HG03432 (cell line): ENCODE measurements around the gene AGO3.
"Not testable (repeated sequence)": the region's sequence is repeated elsewhere in the genome, so short reads cannot be mapped to it uniquely, and the experiment has no call there.

Experiments
- ATAC-seq: cut with Tn5 transposase; IDR thresholded peaks from one replicate; pipeline ENCODE4 v1.9.1; 2021; ENCODE audit warnings: mild to moderate bottlenecking, moderate library complexity; ENCODE audit not compliant: unreplicated experiment

AGO3 gene

GRCh38 chr1:36006941-36007500 lies 76.1 kb downstream of the AGO3 start:
- no peak for ATAC-seq

GRCh38 chr1:36007741-36008140 lies 76.8 kb downstream of the AGO3 start:
- no peak for ATAC-seq

- no peak for ATAC-seq
Measured at GRCh38 chr1:36008546-36009197, 77.8 kb downstream of the AGO3 start.

- no peak for ATAC-seq
Measured at GRCh38 chr1:36014722-36015220, 83.9 kb downstream of the AGO3 start.

GRCh38 chr1:36016686-36017085 lies 85.8 kb downstream of the AGO3 start:
- ATAC-seq, result no peak

GRCh38 chr1:36023098-36023769 lies 92.3 kb downstream of the AGO3 start:
- ATAC-seq, result no peak

GRCh38 chr1:36024024-36024423 lies 93.1 kb downstream of the AGO3 start:
- not testable (repeated sequence) for ATAC-seq

GRCh38 chr1:36024847-36025246 lies 93.9 kb downstream of the AGO3 start:
- ATAC-seq, result no peak

GRCh38 chr1:36027766-36028165 lies 96.9 kb downstream of the AGO3 start:
- ATAC-seq, result no peak

GRCh38 chr1:36031441-36031840 lies 100.5 kb downstream of the AGO3 start:
- no peak for ATAC-seq

GRCh38 chr1:36034692-36035091 lies 103.8 kb downstream of the AGO3 start:
- ATAC-seq, result no peak

GRCh38 chr1:36035154-36035553 lies 104.2 kb downstream of the AGO3 start:
- no peak for ATAC-seq

- no peak for ATAC-seq
Measured at GRCh38 chr1:36040238-36040637, 109.3 kb downstream of the AGO3 start.

GRCh38 chr1:36051821-36052220 lies 120.9 kb downstream of the AGO3 start:
- no peak for ATAC-seq

- no peak for ATAC-seq
Measured at GRCh38 chr1:36053978-36054377, 123.1 kb downstream of the AGO3 start.

GRCh38 chr1:36055706-36056105 lies 124.8 kb downstream of the AGO3 start:
- no peak for ATAC-seq

- ATAC-seq, result no peak
Measured at GRCh38 chr1:36062315-36062714, 131.4 kb downstream of the AGO3 start.

GRCh38 chr1:36067871-36068270 lies 137.0 kb downstream of the AGO3 start:
- ATAC-seq, result no peak

- no peak for ATAC-seq
Measured at GRCh38 chr1:36068866-36069265, 138.0 kb downstream of the AGO3 start.

- no peak for ATAC-seq
Measured at GRCh38 chr1:36070349-36070748, 139.4 kb downstream of the AGO3 start.

GRCh38 chr1:36076979-36077573 lies 146.2 kb downstream of the AGO3 start:
- no peak for ATAC-seq

GRCh38 chr1:36080236-36080635 lies 149.3 kb downstream of the AGO3 start:
- no peak for ATAC-seq
